OCI-LY3 (cell line): ENCODE measurements around the gene CAMKMT.

Experiments
- EZH2phosphoT487 ChIP-seq: fragments of 200-600 bp; shearing (Covaris generic); IDR thresholded peaks from 2 replicates; pipeline ENCODE4 v1.6.1; 2018; ENCODE audit warnings: antibody characterized with exemption, mixed run types, low read depth
- TF ChIP-seq, protein P1 (sequence below): fragments of 200-600, 300-600 bp; sonication (generic); IDR thresholded peaks from 2 replicates; pipeline ENCODE4 v1.5.1; 2014; ENCODE audit warnings: antibody characterized with exemption, low read length, low read depth

DNA sequence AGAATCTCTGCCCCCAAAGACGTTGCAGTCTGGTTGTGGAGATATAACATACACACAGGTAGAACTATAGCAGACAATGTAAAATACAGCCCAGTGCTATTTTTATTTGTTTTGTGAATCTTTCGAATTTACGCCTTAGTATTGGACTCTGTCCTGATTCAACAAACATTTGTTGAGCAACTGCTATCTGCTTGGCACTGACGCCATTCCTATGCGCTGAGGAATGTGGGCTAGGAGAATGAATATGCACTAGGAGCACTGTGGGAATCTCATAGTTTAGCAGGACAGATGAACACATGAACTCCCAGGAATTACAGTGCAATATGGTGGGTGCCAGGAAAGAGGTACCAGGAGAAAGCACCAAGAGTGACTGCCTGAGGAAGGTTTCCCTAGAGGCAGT, 398.1 kb downstream of the CAMKMT start:
- TF ChIP-seq, protein P1, sequence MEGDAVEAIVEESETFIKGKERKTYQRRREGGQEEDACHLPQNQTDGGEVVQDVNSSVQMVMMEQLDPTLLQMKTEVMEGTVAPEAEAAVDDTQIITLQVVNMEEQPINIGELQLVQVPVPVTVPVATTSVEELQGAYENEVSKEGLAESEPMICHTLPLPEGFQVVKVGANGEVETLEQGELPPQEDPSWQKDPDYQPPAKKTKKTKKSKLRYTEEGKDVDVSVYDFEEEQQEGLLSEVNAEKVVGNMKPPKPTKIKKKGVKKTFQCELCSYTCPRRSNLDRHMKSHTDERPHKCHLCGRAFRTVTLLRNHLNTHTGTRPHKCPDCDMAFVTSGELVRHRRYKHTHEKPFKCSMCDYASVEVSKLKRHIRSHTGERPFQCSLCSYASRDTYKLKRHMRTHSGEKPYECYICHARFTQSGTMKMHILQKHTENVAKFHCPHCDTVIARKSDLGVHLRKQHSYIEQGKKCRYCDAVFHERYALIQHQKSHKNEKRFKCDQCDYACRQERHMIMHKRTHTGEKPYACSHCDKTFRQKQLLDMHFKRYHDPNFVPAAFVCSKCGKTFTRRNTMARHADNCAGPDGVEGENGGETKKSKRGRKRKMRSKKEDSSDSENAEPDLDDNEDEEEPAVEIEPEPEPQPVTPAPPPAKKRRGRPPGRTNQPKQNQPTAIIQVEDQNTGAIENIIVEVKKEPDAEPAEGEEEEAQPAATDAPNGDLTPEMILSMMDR: no peak
- no peak for TF ChIP-seq EZH2phosphoT487
